Endothelial cell of umbilical vein (primary cell): ENCODE measurements around the gene CBFA2T3.

Experiments used
- CTCF ChIP-seq, 2 donors: IDR thresholded peaks; 1 replicate in 1 of 2; 2 replicates in 1 of 2; pipeline ENCODE4 v1.5.1; 2011; ENCODE audit warnings: low read length in 2 of 2, mild to moderate bottlenecking in 2 of 2, moderate library complexity in 2 of 2, control low read depth in 1 of 2, inconsistent platforms in 1 of 2, low read depth in 1 of 2; ENCODE audit not compliant: insufficient read depth in 1 of 2; ENCODE audit errors: extremely low read depth in 1 of 2
- EZH2 ChIP-seq: IDR thresholded peaks from 2 replicates; pipeline ENCODE4 v1.6.1; 2012; ENCODE audit warnings: borderline replicate concordance, low read depth, mild to moderate bottlenecking, moderate library complexity, low read length, inconsistent platforms; ENCODE audit not compliant: severe bottlenecking
- MYC ChIP-seq: IDR thresholded peaks from one replicate; pipeline ENCODE4 v1.6.1; 2011; ENCODE audit warnings: mild to moderate bottlenecking, low read depth, low read length

DNA sequence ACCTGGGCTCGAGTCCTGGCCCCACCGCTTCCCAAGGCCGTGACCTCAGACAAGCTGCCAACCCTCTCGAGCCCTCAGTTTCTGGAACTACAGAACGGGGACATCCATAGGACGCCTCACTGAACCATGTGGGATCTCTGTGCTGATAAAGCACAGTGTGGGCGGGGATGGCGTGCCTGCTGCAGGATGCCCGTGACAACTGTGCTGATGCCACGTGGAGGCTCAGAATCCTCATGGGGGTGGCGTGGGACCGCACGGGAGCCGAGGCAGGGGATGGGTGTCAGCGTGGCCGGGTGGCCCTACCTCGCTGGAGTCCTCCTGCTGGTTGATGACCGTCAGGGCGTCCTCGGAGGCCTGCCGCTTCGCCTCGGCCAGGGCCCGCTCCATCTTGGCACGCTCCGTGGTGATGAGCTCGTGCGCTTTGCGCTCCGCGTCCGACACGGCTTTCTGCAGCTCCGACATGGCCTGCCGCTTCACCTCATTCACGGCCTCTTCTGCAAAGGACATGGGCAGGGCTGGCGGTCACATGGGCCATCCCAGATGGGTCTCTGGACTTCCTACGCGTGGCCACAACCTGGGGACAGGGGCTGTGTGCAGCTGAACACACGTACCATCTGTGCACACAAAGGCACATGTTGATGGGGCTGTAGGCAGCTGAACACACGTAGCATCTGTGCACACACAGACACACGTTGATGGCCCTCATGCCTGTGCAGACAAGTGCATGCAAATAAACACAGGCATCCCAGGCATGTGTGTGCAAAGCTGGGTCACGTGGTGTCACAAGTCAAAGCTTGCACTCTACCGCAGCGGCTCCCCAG, 97.8 kb downstream of the CBFA2T3 start:
- TF ChIP-seq CTCF (IDR thresholded peaks at IDR 0.05; ENCODE audit: extremely low read depth in 1 of 2, insufficient read depth in 1 of 2, low read depth in 1 of 2, low read length in 2 of 2): no peak
- no peak for TF ChIP-seq MYC
- no peak for TF ChIP-seq EZH2
